ENCODE data around the gene F10. TPM values are rescaled to one million over a fixed set of nuclear protein-coding genes. Genes with fewer than 3 reads are reported as not detected.

The F10 gene
- total and polyA plus RNA-seq, 2 donors (not counting 1 experiment from before 2014, with no cell fraction given), result not detected

GRCh38 chr13:113137691-113138298, 15.2 kb downstream of the F10 start:
- intact Hi-C loops (cut with micrococcal nuclease), result no loop called here
- Histone ChIP-seq H3K27ac (ENCODE audit: low read length in 2 of 2) (no peak overlapping the region), H3K4me2 (replicated peaks; ENCODE audit: low read depth, low read length, poor library complexity, severe bottlenecking) (no peak overlapping the region), H3K36me3 (replicated peaks in 1 of 2; ENCODE audit: control extremely low read depth in 1 of 2, control insufficient read depth in 1 of 2, extremely low read depth in 1 of 2, insufficient read depth in 2 of 2, low read length in 1 of 2) (no peaks in the 10 kb centered on the region), H3K27me3 (replicated peaks in 1 of 4; ENCODE audit: control extremely low read depth in 1 of 4, control insufficient read depth in 3 of 4, insufficient read depth in 4 of 4, low read length in 3 of 4) (peaks cover 0 to 2% (median 0%) of the 10 kb centered on the region in 4 experiments), H3K9ac (ENCODE audit: low read length) (no peak overlapping the region), H3K4me3 (ENCODE audit: control extremely low read depth in 1 of 5, extremely low read depth in 1 of 5, insufficient read depth in 1 of 5, low read depth in 2 of 5, low read length in 4 of 5) (no peak overlapping the region), H3K79me2 (ENCODE audit: control insufficient read depth, insufficient read depth, low read length) (no peaks in the 10 kb centered on the region), H3K4me1 (ENCODE audit: control insufficient read depth in 2 of 2, insufficient read depth in 2 of 2, low read length in 2 of 2) (no peaks in the 10 kb centered on the region), H2AFZ (ENCODE audit: insufficient read depth, low read depth, low read length, poor library complexity, severe bottlenecking) (no peak overlapping the region), H3K9me3 (ENCODE audit: control extremely low read depth in 1 of 3, control insufficient read depth in 2 of 3, insufficient read depth in 1 of 3, low read length in 2 of 3) (peaks cover 0 to 3% (median 0%) of the 10 kb centered on the region in 3 donors), H4K20me1 (ENCODE audit: control insufficient read depth, insufficient read depth, low read length, poor library complexity, severe bottlenecking) (no peaks in the 10 kb centered on the region)
- 97% methylated on average over 9 of the region's 11 CpGs for WGBS (ENCODE audit: insufficient coverage)
- H3K9me3 Mint-ChIP-seq (ENCODE audit: insufficient read depth), result no peaks in the 10 kb centered on the region
- TF ChIP-seq CTCF (IDR thresholded peaks at IDR 0.05) (no peak), EZH2 (IDR thresholded peaks at IDR 0.05; ENCODE audit: borderline replicate concordance, insufficient read depth, low read depth, low read length, poor library complexity, severe bottlenecking) (no peak)
- peaks cover 24% of the 10 kb centered on the region for H3K27me3 Mint-ChIP-seq
- H3K4me1 Mint-ChIP-seq, result no peaks in the 10 kb centered on the region
- no peak for DNase-seq
- no peak for ATAC-seq (ENCODE audit: low read depth)
- H3K4me3 Mint-ChIP-seq, result no peak overlapping the region
- ChIA-PET POLR2A (no interaction called here), CTCF (no interaction called here)
- H3K27ac Mint-ChIP-seq, result no peak overlapping the region

DNA sequence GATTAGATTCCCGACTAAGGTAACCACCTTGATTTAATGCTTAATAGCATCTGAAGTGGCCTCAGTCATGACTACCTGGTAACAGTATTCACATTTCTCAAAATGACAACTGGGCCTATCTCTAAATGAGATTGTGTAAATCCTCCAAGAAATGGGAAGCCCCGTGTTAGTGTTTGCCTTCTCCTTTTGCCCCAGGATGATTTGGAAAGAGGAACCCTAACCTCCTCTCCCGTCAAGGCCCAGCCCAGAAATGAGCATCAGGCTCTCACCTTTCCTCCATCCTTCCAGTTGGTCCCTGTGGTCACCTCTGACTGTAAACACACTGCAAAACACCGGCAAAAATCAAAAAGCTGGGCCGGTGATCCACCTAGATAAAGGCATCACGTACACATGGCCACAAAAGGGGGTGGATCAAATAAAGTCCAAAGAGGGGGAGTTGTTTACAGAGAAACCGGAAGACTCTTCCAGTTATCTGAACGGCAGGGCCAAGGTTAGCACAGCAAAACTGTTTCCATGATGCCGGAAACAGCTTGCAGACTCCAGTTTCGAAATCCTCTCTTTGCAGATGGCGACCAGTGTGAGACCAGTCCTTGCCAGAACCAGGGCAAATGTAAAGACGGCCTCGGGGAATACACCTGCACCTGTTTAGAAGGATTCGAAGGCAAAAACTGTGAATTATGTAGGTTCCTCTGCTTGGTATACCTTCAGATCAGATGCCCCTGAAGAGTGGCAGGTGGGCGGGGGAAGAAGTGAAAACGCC, 16.4 kb downstream of the F10 start:
- Histone ChIP-seq H3K27me3 (replicated peaks in 1 of 4; ENCODE audit: control extremely low read depth in 1 of 4, control insufficient read depth in 3 of 4, insufficient read depth in 4 of 4, low read length in 3 of 4) (no peaks in the 10 kb centered on the region), H3K4me3 (ENCODE audit: control extremely low read depth in 1 of 5, extremely low read depth in 1 of 5, insufficient read depth in 1 of 5, low read depth in 2 of 5, low read length in 4 of 5) (no peak overlapping the region), H4K20me1 (ENCODE audit: control insufficient read depth, insufficient read depth, low read length, poor library complexity, severe bottlenecking) (no peaks in the 10 kb centered on the region), H3K4me1 (ENCODE audit: control insufficient read depth in 2 of 2, insufficient read depth in 2 of 2, low read length in 2 of 2) (no peaks in the 10 kb centered on the region), H3K4me2 (replicated peaks; ENCODE audit: low read depth, low read length, poor library complexity, severe bottlenecking) (no peak overlapping the region), H3K27ac (ENCODE audit: low read length in 2 of 2) (no peak overlapping the region), H3K9me3 (ENCODE audit: control extremely low read depth in 1 of 3, control insufficient read depth in 2 of 3, insufficient read depth in 1 of 3, low read length in 2 of 3) (peaks cover 0 to 2% (median 0%) of the 10 kb centered on the region in 3 donors), H2AFZ (ENCODE audit: insufficient read depth, low read depth, low read length, poor library complexity, severe bottlenecking) (no peak overlapping the region), H3K36me3 (replicated peaks in 1 of 2; ENCODE audit: control extremely low read depth in 1 of 2, control insufficient read depth in 1 of 2, extremely low read depth in 1 of 2, insufficient read depth in 2 of 2, low read length in 1 of 2) (no peaks in the 10 kb centered on the region), H3K79me2 (ENCODE audit: control insufficient read depth, insufficient read depth, low read length) (no peaks in the 10 kb centered on the region), H3K9ac (ENCODE audit: low read length) (no peak overlapping the region)
- DNase-seq (no peak), ATAC-seq (ENCODE audit: low read depth) (no peak)
- Mint-ChIP-seq H3K27ac (no peak overlapping the region), H3K9me3 (ENCODE audit: insufficient read depth) (no peaks in the 10 kb centered on the region), H3K4me3 (no peak overlapping the region), H3K4me1 (no peaks in the 10 kb centered on the region), H3K27me3 (peaks cover 17% of the 10 kb centered on the region)
- POLR2A ChIA-PET, result no interaction called here
- WGBS (ENCODE audit: insufficient coverage), result 89% methylated on average over 13 of the region's 16 CpGs
- TF ChIP-seq EZH2 (IDR thresholded peaks at IDR 0.05; ENCODE audit: borderline replicate concordance, insufficient read depth, low read depth, low read length, poor library complexity, severe bottlenecking), result no peak
- no peak for TF ChIP-seq CTCF (IDR thresholded peaks at IDR 0.05)
- CTCF ChIA-PET, result no interaction called here
- intact Hi-C loops (cut with micrococcal nuclease), result no loop called here
